GM21381 (cell line): ENCODE data around the gene CLEC16A.

Source experiments
- ATAC-seq: cut with Tn5 transposase; IDR thresholded peaks from one replicate; pipeline ENCODE4 v1.9.1; 2021; ENCODE audit warnings: mild to moderate bottlenecking, moderate library complexity; ENCODE audit not compliant: unreplicated experiment

The CLEC16A gene

GRCh38 chr16:10987361-10988163 is 43.2 kb downstream of the CLEC16A start:
- ATAC-seq, result no peak

GRCh38 chr16:10988164-10988803 is 43.9 kb downstream of the CLEC16A start:
- no peak for ATAC-seq

GRCh38 chr16:10988879-10989278 is 44.5 kb downstream of the CLEC16A start:
- ATAC-seq, result no peak

- ATAC-seq, result no peak
Measured at GRCh38 chr16:10989559-10989958, 45.2 kb downstream of the CLEC16A start.

GRCh38 chr16:10990378-10990777 is 46.0 kb downstream of the CLEC16A start:
- no peak for ATAC-seq

GRCh38 chr16:10992112-10992511 is 47.7 kb downstream of the CLEC16A start:
- no peak for ATAC-seq

GRCh38 chr16:10992797-10993196 is 48.4 kb downstream of the CLEC16A start:
- ATAC-seq, result no peak

- ATAC-seq, result no peak
Measured at GRCh38 chr16:10993649-10994048, 49.3 kb downstream of the CLEC16A start.

GRCh38 chr16:10994571-10994970 is 50.2 kb downstream of the CLEC16A start:
- no peak for ATAC-seq

GRCh38 chr16:10995565-10995964 is 51.2 kb downstream of the CLEC16A start:
- ATAC-seq, result no peak

GRCh38 chr16:10997485-10997884 is 53.1 kb downstream of the CLEC16A start:
- no peak for ATAC-seq

- ATAC-seq, result no peak
Measured at GRCh38 chr16:10999300-10999699, 54.9 kb downstream of the CLEC16A start.

- no peak for ATAC-seq
Measured at GRCh38 chr16:11001611-11002010, 57.2 kb downstream of the CLEC16A start.

- ATAC-seq, result no peak
Measured at GRCh38 chr16:11003141-11003540, 58.8 kb downstream of the CLEC16A start.

GRCh38 chr16:11004351-11004750 is 60.0 kb downstream of the CLEC16A start:
- no peak for ATAC-seq

GRCh38 chr16:11004973-11005610 is 60.7 kb downstream of the CLEC16A start:
- ATAC-seq, result no peak

- no peak for ATAC-seq
Measured at GRCh38 chr16:11005611-11005975, 61.2 kb downstream of the CLEC16A start.

- no peak for ATAC-seq
Measured at GRCh38 chr16:11006656-11007055, 62.3 kb downstream of the CLEC16A start.

GRCh38 chr16:11007714-11008280 is 63.4 kb downstream of the CLEC16A start:
- no peak for ATAC-seq

GRCh38 chr16:11009027-11009755 is 64.8 kb downstream of the CLEC16A start:
- no peak for ATAC-seq
